ENCODE results near the gene DNM3.

Gene DNM3

DNA sequence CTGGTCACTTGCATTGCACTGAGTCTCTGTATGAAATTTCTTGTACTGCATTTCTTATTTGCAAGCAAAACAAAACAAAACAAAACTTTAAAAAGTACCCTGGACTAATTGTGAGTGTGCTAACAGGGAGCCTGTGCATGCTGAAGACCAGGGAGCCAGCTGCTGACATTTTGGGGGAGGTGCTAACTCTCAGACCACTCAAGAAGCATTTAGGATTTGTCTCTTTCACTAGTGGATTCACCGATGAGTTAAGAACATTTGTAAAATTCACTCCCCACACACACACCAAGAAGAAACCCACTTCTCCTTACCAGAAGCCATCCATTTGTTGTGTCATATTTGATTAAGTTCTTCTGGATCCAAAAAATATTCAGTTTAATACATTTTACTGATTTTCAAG is 483.5 kb downstream of the DNM3 start:
- TF ChIP-seq, protein P1, sequence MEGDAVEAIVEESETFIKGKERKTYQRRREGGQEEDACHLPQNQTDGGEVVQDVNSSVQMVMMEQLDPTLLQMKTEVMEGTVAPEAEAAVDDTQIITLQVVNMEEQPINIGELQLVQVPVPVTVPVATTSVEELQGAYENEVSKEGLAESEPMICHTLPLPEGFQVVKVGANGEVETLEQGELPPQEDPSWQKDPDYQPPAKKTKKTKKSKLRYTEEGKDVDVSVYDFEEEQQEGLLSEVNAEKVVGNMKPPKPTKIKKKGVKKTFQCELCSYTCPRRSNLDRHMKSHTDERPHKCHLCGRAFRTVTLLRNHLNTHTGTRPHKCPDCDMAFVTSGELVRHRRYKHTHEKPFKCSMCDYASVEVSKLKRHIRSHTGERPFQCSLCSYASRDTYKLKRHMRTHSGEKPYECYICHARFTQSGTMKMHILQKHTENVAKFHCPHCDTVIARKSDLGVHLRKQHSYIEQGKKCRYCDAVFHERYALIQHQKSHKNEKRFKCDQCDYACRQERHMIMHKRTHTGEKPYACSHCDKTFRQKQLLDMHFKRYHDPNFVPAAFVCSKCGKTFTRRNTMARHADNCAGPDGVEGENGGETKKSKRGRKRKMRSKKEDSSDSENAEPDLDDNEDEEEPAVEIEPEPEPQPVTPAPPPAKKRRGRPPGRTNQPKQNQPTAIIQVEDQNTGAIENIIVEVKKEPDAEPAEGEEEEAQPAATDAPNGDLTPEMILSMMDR (IDR thresholded peaks at IDR 0.05): no peak
- DNase-seq (ENCODE audit: low spot score): no peak
- no peak overlapping the region for H3K4me3 ChIP-seq
- H3K27ac ChIP-seq: no peak overlapping the region

DNA sequence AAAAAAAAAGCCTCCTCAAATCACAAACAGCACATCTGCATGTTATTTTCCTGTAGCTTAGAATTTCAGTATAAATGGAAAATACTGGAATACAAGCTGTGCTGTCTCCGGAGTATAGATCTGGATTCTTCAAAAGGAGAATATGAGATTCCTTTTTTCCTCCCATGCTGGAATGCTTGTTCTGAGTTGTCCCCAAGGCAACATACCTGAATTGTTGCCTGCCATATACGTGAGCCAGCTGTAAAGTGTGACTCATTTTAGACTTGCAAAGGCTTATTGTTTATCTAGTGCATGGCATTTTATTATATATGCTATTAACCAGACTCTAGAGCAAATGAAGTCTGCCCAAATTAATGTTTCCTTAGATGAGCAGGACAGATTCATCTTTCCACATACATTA is 484.2 kb downstream of the DNM3 start:
- no peak for DNase-seq (ENCODE audit: low spot score)
- TF ChIP-seq, protein P1 (IDR thresholded peaks at IDR 0.05): no peak

DNA sequence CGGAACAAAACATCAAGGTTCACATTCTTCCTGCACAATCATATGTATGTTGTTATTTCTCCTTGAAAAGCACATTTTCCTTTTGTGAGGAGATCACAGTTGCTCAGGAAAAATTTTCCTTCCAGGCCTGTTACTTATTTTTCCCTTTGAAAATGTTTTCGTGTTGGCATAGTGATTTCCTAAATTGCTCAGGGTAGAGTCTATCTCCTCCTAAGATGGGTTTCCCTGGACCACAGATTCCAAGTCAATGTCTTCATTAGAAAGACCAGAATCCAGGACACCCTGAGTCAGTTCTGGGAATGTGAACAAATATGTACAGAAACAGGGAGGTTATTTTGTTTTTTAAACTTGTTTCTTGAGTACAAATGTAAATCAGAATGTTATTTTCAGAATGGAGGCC is 484.8 kb downstream of the DNM3 start:
- TF ChIP-seq, protein P1 (IDR thresholded peaks at IDR 0.05): no peak
- no peak overlapping the region for H3K27ac ChIP-seq

More for the DNA sequence above, 484.2 kb downstream of the DNM3 start:
- no peak overlapping the region for H3K27ac ChIP-seq
- H3K4me3 ChIP-seq: no peak overlapping the region

DNA sequence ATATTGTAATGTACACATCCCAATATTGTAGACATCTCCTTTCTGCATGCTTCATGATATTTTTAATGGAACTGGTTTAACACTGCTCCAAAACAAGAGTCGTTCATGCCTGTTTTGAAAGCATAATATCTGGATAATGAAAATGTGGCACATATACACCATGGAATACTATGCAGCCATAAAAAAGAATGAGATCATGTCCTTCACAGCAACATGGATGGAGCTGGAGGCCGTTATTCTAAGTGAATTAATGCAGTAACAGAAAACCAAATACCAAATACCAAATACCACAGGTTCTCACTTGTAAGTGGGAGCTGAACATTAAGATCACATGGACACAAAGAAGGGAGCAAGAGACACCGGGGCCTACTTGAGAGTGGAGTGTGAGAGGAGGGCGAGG is 487.0 kb downstream of the DNM3 start:
- H3K4me3 ChIP-seq: no peak overlapping the region
- no peak overlapping the region for H3K27ac ChIP-seq
- TF ChIP-seq, protein P1 (IDR thresholded peaks at IDR 0.05): no peak
- DNase-seq (ENCODE audit: low spot score): no peak

More for the DNA sequence above, 484.8 kb downstream of the DNM3 start:
- no peak for DNase-seq (ENCODE audit: low spot score)
- no peak overlapping the region for H3K4me3 ChIP-seq

DNA sequence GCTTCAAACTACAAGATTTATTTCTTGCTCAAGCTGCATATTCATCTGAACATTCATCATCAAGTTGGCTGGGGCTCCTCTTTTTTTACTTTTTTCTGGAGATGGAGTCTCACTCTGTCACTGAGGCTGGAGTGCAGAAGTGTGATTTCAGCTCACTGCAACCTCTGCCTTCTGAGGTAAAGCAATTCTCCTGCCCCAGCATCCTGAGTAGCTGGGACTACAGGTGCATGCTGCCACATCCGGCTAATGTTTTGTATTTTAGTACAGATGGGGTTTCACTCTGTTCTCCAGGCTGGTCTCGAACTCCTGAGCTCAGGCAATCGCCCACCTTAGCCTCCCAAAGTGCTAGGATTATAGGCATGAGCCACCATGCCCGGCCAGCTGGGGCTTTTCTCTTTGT is 490.9 kb downstream of the DNM3 start:
- no peak for DNase-seq (ENCODE audit: low spot score)
- no peak overlapping the region for H3K27ac ChIP-seq
- H3K4me3 ChIP-seq: no peak overlapping the region
- TF ChIP-seq, protein P1 (IDR thresholded peaks at IDR 0.05): no peak

DNA sequence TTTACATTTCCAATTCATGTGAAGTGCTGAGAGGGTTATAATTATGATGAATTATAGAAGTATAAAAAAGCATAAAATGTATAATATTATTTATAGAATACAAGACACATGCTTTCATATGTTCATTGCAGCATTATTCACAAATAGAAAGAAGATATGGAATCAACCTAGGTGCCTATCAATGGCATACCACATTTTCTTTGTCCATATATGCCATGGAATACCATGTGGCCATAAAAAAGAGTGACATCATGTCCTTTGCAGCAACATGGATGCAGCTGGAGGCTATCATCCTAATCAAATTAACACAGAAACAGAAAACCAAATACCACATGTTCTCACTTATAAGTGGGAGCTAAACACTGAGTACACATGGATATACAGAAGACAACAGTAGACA is 494.1 kb downstream of the DNM3 start:
- DNase-seq (ENCODE audit: low spot score): no peak
- TF ChIP-seq, protein P1 (IDR thresholded peaks at IDR 0.05): no peak
- Histone ChIP-seq H3K4me3 (no peak overlapping the region), H3K27ac (no peak overlapping the region)

DNA sequence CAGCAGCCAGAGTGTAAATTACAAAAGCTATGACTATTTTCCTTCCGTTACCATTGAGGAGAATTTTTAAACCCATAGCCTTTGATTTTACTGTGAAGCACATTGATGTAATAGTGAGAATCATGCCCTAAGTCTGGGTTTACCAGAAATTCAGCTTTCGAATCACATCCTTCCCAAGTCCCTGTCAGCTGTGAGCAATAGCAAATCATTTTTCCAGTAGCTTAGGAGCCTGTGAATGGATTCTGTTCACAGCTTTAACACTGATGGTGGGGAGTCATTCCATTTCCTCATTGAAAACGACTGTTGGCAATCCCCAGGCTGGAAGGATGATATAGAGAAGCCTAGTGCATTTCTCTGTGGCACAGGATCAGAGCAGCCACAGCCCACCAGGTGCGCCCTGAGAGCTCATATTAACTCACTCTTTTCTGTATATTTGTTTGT is 497.0 kb downstream of the DNM3 start:
- DNase-seq (ENCODE audit: low spot score): no peak
- no peak overlapping the region for H3K4me3 ChIP-seq
- no peak overlapping the region for H3K27ac ChIP-seq
- TF ChIP-seq, protein P1 (IDR thresholded peaks at IDR 0.05): no peak

Measured in coronary artery (tissue), 2 donors.